ENCODE measurements around the gene FAM222B.
A peak's percentile ranks its signal among the peaks of the same experiment; 100 is the strongest.
"Not testable (repeated sequence)": the region's sequence is repeated elsewhere in the genome, so short reads cannot be mapped to it uniquely, and the experiment has no call there.

FAM222B gene

DNA sequence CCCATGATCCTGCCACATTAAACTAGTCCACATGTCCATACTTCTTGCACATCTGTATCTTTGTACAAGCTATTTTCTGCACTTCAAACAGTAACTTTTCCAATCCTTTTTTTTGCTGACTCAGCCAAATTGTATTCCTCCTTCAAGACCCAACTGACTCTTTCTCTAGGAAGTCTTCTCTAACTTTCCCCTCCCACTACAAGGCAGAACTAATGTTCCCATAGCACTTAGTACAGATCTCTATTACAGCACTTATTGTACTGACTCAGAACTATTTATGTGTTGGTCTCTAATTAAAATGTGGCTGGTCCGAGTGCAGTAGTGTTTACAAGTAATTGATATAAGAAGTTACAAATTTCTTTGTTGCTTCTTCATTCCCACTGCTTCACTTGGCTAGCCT, 8.2 kb downstream of the FAM222B start:
- no peak for DNase-seq

DNA sequence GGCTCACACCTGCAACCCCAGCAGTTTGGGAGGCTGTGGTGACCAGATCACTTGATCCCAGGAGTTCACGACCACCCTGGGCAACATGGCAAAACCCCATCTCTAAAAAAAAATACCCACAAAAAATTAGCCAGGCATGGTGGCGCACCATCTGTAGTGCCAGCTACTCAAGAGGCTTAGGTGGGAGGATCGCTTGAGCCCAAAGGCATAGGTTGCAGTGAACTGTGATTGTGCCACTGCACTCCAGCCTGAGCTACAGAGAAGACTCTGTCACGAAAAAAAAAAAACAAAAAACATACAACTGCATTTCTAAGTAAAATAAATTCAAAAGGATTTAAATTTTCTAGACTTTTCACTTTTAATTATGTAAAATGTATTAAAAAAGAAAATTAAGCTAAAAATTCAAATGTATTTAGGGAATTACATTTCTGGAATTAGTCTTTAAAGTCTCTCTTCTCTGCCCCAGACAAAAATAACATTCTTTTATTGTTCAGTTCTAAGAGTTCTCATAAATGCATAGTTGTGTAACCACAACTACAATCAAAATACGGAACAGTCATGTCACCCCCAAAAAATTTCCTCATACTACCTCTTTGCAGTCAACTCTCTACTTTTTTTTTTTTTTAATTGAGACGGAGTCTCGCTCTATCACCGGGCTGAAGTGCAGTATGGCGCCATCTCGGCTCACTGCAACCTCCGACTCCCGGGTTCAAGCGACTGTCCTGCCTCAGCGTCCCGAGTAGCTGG, 14.1 kb downstream of the FAM222B start:
- no peak for DNase-seq

DNA sequence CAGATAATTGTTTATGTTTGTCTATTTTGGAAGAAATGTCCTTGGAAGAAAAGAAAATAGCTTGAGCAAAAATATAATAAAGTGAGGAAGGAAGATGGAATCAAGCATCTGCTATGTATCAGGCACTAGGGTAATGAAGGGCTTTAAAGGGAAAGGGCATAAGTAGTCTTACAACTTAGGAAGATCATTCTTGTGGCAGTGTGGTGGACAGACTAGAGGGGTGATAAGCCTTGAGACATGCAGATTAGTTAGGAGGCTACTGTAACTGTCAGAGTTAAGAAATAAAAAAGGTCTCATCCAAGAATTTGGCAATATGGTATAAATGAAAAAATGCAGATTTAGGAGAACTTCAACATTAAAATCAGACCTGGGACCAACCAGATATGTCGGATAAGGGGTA, 14.9 kb downstream of the FAM222B start:
- no peak for DNase-seq

DNA sequence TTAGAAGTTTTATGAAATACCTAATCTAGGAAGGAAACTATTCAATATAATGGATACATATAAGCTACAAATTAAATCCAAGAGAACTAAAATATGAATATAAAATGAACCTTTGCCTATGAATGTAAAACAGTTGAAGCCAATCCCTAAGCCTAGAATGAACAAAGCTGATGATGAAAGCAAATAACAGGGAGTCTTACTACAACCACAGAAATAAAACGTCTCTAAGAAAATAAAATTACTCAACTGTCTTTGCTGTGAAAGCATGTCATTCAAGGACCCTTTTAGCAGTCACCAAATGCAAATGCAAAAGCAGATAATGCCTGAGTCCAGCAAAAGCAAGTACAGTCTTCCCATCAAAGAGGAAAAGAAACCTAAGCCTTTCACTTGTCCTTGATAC, 23.0 kb downstream of the FAM222B start:
- DNase-seq: no peak

DNA sequence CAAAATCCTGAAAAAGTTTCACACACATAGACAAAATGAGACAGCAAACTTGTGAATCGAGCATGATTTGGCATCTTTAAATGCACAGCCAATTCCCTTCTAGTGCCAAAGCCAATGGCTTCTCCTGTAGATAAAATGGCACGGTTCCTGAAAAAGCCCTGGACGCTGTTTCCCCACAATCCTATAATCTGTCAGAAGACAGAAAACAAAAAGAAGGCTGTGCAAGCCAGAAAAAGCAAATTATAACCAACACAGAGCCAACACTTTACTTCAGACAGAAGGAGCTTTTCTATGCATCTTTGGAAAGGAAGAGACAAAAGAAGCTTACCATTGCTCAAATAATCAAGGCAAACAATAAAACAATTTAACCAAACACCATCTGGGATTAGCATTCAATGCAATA, 23.8 kb downstream of the FAM222B start:
- no peak for DNase-seq

DNA sequence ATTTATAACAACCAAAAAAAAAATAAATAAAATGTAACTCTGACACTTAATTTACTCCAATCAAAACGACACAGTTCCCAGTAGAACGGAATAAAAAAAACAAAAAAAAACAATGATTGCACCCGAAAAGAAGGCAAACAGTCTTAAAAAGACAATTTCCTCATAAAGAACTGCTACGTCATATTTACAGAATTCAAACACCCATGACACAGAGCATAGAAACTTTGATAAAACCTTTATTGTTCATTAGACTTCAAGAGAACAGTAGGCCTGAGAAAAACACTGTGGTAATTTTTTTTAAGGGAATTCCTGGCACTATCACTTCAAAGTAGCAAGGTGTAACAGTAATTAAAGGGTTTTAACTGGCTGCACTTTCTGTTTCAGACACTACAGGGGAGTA, 26.1 kb downstream of the FAM222B start:
- DNase-seq: no peak

DNA sequence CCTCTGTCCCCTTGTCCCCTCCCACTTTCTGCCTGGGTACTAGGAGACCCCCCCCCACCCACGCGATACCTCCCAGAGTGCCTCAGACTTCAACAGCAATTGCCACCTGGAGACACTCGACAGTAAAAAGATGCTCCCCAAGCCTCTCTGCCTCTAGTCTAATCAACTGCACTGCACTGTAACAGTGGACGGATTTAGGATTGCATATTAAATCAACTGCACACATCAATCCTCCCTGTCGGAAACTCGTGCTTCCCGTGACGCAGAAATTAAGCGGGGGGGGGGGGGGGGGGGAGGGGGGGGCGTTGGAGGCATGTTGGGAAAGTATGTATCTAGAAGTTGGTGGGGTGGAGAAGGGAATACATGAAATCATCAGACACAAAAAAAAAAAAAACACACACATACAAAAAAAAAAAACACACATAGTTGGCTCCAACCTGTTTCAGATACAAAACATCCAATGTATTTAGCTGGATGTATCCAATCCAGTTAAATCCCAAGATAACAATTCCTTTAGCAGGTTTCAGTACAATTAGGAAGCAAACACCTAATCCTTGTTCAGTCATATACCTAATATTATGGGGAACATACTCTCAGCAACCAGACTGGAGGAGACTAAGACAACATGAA, 29.7 kb downstream of the FAM222B start:
- no peak for DNase-seq

DNA sequence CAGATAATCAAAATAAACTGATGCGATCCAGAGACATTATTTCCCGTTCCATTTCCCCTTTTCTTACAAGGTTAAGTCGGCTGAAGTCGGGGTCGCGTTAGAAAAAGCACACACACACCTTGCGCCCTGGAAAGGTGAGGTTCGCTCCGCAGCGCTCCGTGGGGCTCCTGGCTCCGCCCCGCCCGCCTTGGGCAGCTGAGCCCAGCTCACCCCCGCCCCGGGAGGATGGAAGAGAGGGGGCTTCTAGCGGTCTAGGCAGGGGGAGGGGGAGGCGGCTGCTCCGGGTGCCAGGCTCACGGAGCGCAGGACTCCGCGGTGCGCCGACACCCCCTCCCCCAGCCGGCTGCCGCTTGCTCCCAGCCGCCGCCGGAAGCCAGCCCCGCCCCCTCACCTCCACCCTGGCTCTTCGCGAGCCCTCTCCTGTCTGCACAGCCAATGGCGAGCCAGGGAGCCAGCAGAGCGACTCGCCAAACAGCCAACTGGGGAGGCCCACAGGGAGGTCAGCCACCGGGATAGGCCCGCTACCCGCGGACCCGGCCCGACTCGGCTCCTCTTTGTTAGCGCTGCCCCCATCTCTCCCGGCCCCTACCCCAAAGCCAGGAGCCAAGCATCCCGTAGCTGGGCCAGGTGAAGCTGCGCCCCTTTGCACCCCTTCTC, 30.4 kb downstream of the FAM222B start:
- DNase-seq: peak; percentile 98

DNA sequence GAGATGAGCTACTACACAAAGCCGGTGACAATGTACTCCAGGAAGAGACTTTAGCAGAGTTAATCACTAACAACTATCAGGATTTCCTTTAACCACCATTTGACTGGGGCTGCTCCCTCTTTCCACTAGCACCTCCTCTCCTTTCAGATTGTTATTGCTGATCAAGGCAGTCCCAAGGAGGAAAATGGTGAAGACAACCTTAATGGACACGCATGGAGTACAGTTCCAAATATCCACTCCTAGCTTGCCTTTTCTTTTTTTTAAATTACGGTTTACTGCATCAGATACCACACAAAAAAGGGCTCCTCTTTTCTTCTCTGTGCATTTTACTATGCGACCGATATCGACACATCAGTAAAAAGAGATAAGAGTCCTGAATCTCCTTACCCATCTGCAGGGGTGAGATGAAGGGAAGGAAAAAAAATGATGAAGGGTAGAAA, 30.9 kb downstream of the FAM222B start:
- DNase-seq: no peak

DNA sequence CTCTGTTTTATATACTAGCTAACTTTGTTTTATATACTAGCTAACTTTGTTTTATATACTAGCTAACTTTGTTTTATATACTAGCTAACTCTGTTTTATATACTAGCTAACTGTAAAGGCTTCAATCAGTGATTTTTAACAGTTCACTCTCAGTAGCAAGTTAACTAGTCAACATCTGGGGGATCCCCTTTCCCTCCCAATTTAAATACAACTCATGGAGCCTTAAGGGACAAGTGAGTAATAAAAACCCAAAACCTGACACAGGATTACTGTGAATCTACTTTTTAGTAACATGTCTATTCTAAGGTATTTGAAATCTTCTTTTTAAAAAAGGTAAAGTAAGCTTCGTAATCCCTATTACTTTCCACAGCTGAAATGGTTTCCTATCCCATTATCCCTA, 32.2 kb downstream of the FAM222B start:
- no peak for DNase-seq

DNA sequence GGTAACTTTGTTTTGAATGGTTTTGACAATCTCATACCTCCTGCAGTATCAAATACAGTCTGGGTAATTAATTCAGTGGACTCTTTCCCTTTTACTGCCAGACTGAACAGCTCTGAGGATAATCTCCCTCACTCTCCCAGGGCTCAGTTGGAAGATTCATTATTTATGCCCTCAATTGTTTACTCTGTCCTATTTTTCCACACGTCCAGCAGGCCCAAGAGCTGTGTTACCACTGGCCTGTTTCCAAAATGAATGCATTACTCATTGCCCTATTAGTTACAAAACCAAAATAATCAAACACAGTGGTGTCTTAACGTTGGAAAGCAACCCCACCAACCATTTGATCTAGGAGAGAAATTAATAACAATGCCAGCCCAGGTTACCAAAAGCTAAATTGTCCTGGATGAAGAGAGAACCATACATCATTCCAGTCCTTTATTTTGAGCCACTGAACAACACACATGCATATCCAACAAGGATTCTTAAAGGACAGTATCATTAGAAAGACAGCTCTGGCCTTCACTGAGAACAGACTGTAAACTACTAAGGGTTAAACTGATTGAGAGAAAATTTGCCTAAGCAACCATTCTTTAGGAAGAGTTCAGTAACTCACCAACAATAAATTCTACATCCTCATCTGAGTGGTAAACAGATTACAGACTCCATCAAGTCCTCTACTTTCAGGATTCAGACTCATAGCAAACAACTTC, 34.5 kb downstream of the FAM222B start:
- no peak for DNase-seq

DNA sequence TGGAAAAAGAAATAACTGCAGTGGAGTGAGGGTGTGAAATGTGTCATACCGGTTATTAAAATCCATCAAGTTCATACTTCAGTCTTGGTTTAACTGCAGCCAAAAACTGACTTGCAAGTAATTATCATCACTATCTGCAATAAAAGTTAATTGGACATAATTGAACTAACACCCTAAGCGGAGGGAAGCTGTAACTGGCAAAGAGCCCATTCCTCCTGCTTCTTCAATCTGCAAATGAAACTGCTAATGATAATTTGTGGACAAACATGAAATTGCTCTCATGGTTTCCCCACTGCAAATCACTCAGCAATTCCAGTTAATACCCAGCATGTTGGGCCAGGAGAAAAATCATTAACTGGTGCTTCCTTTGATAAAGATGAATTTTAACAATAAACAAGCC, 46.5 kb downstream of the FAM222B start:
- no peak for DNase-seq

DNA sequence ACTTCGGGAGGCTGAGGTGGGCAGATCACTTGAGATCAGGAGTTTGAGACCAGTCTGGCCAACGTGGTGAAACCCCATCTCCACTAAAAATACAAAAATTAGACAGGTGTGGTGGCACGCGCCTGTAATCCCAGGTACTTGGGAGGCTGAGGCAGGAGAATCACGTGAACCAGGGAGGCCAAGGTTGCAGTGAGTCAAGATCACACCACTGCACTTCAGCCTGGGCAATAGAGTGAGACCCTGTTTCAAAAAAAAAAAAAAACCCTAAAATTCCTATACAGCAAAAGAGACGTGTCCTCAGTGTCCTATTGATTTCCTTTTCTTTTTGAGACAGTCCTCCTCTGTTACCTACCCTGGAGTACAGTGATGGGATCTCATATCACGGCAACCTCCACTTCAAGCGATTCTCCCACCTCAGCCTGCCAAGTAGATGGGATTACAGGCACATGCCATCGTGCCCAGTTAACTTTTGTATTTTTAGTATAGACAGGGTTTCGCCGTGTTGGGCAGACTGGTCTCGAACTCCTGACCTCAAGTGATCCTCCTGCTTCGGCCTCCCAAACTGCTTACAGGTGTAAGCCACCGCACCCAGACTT, 47.6 kb downstream of the FAM222B start:
- not testable (repeated sequence) for DNase-seq

DNA sequence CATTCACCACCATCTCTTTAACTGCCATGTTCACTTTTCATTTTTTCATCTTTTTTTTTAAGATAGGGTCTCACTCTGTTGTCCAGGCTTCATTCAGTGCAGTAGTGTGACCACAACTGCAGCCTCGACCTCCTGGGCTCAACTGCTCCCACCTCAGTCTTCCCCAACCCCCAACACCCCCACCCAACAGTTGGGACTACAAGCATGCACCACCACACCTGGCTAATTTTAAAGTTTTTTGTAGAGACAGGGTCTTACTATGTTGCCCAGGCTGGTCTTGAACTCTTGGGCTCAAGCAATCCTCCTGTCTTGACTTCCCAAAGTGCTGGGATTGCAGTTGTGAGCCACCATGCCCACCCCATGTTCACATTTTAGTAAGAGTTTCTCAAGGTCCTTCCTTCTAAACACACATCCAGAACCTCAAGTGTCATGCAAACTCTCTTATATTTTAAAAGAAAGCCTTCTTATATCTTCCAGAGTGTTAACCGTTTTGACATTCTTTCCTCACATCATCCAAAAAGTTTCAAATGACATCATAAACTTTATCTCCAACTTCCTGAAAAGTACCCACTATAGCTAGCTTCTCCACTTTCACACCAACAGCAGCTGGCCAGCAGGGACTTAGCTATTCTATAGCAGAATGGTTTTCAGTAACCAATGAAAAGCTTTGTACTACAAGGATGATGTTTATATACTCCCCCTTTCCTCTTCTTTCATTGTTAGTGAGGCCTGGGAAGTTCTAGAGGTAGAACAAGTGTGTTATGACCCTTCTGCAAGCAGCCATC, 49.5 kb downstream of the FAM222B start:
- DNase-seq: no peak

DNA sequence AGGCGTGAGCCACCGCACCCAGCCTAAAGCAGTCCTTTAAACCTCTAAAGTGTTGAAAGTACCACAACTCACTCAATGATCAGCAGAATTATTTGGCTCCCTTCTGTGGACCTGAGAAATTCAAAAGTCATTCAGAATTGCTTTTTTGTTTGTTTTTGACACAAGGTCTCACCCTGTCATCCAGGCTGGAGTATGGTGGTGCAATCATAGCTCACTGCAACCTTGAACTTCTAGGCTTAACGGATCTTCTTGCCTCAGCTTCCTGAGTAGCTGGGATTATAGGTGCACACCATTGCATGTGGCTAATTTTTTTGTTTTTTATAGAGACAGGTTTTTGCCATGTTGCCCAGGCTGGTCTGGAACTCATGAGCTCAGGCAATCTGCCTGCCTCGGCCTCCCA, 54.5 kb downstream of the FAM222B start:
- DNase-seq: no peak

DNA sequence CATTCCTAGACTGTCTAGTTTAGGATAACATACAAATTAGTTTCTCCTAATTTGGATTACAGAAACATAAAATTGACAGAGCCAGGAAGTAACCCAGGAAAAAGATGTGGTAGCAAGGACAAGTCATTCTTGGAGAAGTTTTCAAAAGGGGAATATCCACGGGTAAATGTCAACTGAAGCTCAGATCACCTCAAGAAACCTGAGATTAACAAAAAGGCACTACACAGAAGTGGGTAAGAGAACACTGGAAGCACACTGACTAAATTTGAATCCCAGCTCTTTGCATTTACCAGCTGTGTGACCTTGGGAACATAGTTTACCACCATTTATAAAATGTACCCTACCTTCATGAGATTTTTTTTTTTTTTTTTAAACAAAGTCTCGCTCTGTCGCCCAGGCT, 59.4 kb downstream of the FAM222B start:
- no peak for DNase-seq

DNA sequence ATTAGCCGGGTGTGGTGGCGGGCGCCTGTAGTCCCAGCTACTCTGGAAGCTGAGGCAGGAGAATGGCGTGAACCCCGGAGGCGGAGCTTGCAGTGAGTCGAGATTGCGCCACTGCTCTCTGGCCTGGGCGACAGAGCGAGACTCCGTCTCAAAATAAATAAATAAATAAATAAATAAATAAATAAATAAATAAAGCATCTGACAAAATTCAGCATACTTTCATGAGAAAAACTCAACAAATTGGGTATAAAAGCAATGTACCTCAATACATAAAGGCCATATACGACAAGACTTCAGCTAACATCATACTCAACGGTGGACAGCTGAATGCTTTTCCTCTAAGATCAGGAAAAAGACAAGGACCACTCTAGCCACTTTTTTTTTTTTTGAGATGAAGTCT, 63.0 kb downstream of the FAM222B start:
- DNase-seq: not testable (repeated sequence)

DNA sequence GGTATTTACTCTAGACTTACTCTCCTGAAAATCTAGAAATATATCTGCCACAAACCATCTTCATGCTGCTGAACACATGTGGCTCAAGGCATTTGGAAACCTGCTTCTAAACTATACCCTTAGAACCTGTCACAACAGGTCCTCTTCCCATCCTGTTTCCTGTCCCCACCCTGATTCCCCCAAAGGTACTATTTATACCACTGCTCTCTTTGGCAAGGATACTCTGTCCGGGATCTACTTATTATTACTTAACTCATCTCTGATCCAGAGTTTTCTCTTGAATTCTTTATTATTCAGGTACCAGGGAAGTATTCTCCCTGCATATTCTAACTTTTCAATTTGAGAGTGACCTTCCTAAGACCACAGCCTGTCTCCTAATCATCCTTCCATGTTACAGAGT, 65.4 kb downstream of the FAM222B start:
- DNase-seq: no peak

DNA sequence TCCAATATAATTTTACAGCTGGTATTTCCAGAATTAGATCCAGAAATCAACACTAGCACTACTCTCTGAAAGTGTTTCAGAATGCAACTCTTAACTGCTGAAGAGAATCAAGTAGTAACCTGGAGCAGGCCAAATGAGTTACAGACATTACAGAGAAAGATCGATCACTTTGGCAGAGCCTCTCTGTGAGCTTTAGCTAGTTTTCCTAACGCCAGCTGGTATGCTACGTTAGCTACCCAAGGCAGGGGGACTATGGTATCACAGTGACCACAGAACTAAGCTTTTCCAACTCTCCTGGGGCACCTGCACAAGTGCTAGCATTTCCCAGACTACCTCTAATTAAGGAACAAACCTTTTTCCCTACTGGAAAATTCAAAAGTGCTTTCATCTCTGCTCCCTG, 68.4 kb downstream of the FAM222B start:
- no peak for DNase-seq

DNA sequence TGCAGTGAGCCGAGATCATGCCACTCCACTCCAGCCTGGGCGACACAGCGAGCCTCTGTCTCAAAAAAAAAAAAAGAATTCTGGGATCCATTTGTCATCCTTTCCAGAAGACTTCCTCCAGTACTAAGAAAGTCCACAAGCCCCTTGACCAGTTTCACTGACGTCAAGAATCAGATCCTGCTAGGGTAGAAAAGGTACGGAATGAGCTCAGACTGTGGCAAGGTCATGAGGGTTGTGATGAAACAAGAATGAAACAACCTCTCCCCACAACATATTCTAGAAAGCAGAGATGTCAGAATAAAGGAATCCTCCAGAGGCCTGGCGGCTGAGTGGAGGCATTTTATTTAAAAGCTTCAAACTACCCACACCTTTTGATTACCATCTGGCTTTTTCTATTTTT, 68.9 kb downstream of the FAM222B start:
- DNase-seq: no peak

DNA sequence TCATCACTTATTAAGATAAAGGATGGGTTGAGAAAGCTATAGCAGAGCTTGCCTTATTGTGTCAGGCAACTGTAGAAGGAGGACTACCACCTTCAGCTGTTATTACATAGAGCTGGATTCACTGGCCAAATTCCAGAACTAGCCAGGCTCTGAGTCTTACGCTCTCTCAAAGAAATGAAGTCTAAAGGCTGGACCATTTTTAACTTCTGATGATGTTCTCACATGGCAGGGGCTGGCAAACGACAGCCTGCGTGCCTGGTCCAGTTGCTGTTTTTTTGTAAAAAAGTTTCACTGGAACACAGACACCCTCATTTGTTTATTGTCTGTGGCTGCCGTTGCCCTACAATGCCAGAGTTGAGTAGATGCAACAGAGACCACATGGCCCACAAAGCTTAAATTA, 77.6 kb downstream of the FAM222B start:
- no peak for DNase-seq

DNA sequence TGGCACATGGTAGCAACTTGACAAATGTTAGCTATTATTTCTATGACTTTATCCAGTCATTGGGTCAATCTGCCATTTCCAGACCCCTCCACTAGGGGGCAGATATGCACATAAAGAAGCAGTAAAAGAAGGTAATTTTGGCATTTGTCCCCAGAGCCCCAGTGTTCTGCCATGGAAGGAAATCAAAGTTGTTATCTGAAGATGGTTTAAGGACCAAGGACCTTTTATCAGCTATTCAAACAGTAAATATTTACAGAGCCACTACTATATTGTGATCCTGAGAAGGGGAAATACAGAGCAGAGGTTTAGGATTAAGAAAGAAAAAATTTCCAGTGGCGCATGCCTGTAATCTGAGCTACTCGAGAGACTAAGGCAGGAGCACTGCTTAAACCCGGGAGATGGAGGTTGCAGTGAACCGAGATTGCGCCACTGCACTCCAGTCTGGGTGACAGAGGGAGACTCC, 78.8 kb downstream of the FAM222B start:
- peak; percentile 68 for DNase-seq

Data from femur (tissue), 1 donor.